Fibroblast of lung (primary cell): ENCODE measurements around the gene CPZ. TPM values are rescaled to one million over a fixed set of nuclear protein-coding genes. Genes with fewer than 3 reads are reported as not detected.

Experiments used
- DNase-seq, 2 donors: peaks; one replicate each; pipeline versions ENCODE4 v3.0.0 to v3.0.0-alpha.2; 2010; ENCODE audit warnings: low read depth in 2 of 2
- H2AFZ ChIP-seq: 2 replicates; pipeline ENCODE4 v1.5.1; 2012; ENCODE audit warnings: low read length, control low read depth, inconsistent platforms
- H3K27ac ChIP-seq: 2 replicates; pipeline ENCODE4 v1.5.1; 2011; ENCODE audit warnings: low read length, control low read depth; ENCODE audit not compliant: insufficient read depth
- H3K27me3 ChIP-seq: 2 replicates; pipeline ENCODE4 v1.5.1; 2011; ENCODE audit warnings: mild to moderate bottlenecking, low read length; ENCODE audit not compliant: control insufficient read depth, insufficient read depth
- H3K36me3 ChIP-seq: 2 replicates; pipeline ENCODE4 v1.5.1; 2011; ENCODE audit warnings: low read length; ENCODE audit not compliant: control insufficient read depth, insufficient read depth
- H3K4me1 ChIP-seq: 2 replicates; pipeline ENCODE4 v1.5.1; 2011; ENCODE audit warnings: low read length; ENCODE audit not compliant: control insufficient read depth, insufficient read depth; ENCODE audit errors: extremely low read depth
- H3K4me2 ChIP-seq: 2 replicates; pipeline ENCODE4 v1.5.1; 2011; ENCODE audit warnings: low read length, control low read depth; ENCODE audit not compliant: insufficient read depth; ENCODE audit errors: extremely low read depth
- H3K4me3 ChIP-seq, 4 experiments: fragments of 200-600 bp in 1 of 4; sonication (generic) in 1 of 4; replicated peaks in 1 of 4; 2 replicates each; pipeline ENCODE4 v1.5.1; 2011 to 2016; ENCODE audit warnings: low read length in 4 of 4, low read depth in 3 of 4, mild to moderate bottlenecking in 3 of 4, control low read depth in 2 of 4, inconsistent platforms in 1 of 4, mixed read lengths in 1 of 4; ENCODE audit not compliant: insufficient read depth in 1 of 4; ENCODE audit errors: control extremely low read depth in 1 of 4
- H3K79me2 ChIP-seq: 2 replicates; pipeline ENCODE4 v1.5.1; 2012; ENCODE audit warnings: mild to moderate bottlenecking, low read length, inconsistent platforms; ENCODE audit not compliant: control insufficient read depth, insufficient read depth
- H3K9ac ChIP-seq: 2 replicates; pipeline ENCODE4 v1.5.1; 2011; ENCODE audit warnings: mild to moderate bottlenecking, low read length, control low read depth; ENCODE audit not compliant: insufficient read depth
- H3K9me3 ChIP-seq: 2 replicates; pipeline ENCODE4 v1.5.1; 2012; ENCODE audit warnings: low read depth, low read length; ENCODE audit not compliant: control insufficient read depth, insufficient read depth
- H4K20me1 ChIP-seq: 2 replicates; pipeline ENCODE4 v1.5.1; 2011; ENCODE audit warnings: low read length; ENCODE audit not compliant: control insufficient read depth, insufficient read depth; ENCODE audit errors: extremely low read depth
- CTCF ChIP-seq, 2 donors: IDR thresholded peaks in 1 of 2; conservative IDR thresholded peaks in 1 of 2; 1 replicate in 1 of 2; 2 replicates in 1 of 2; pipeline ENCODE4 v1.5.1; 2011 to 2012; ENCODE audit warnings: low read length in 2 of 2, control low read depth in 1 of 2, inconsistent platforms in 1 of 2, low read depth in 1 of 2, mild to moderate bottlenecking in 1 of 2
- EZH2 ChIP-seq: IDR thresholded peaks from 2 replicates; pipeline ENCODE4 v1.5.1; 2012; ENCODE audit warnings: low read length, control low read depth, mild to moderate bottlenecking; ENCODE audit errors: missing control alignments
- polyA plus RNA-seq, 2 donors: library from polyadenylated mRNA; depleted of rRNA in 1 of 2; stranded (reverse) in 1 of 2; unstranded in 1 of 2; fragments of >200 nt; gene quantifications; 2 replicates each; pipeline ENCODE4 v1.2.1, GENCODE V29; 2011 to 2012; ENCODE audit warnings: missing spikeins in 1 of 2
- total RNA-seq: library from RNA; depleted of rRNA; stranded (reverse); fragments of >200 nt; gene quantifications from 2 replicates; pipeline ENCODE4 v1.2.1, GENCODE V29; 2014

Gene CPZ
- total and polyA plus RNA-seq, 2 donors (not counting 1 experiment from before 2014, with no cell fraction given): 7.1 to 24.4 TPM

GRCh38 chr4:8544282-8544681, 48.3 kb upstream of the CPZ start:
- Histone ChIP-seq H3K27me3 (no peaks in the 10 kb centered on the region), H4K20me1 (no peaks in the 10 kb centered on the region), H3K79me2 (no peaks in the 10 kb centered on the region), H3K9ac (no peak overlapping the region), H3K4me3 (no peak overlapping the region), H2AFZ (no peak overlapping the region), H3K4me1 (peaks cover 3% of the 10 kb centered on the region), H3K27ac (no peak overlapping the region), H3K4me2 (no peak overlapping the region), H3K36me3 (no peaks in the 10 kb centered on the region), H3K9me3 (no peaks in the 10 kb centered on the region)
- DNase-seq: no peak
- TF ChIP-seq CTCF (conservative IDR thresholded peaks at IDR 0.05 in 1 of 2, IDR thresholded peaks at IDR 0.05 in 1 of 2; ENCODE audit: low read depth in 1 of 2, low read length in 2 of 2) (no peak), EZH2 (no peak)

DNA sequence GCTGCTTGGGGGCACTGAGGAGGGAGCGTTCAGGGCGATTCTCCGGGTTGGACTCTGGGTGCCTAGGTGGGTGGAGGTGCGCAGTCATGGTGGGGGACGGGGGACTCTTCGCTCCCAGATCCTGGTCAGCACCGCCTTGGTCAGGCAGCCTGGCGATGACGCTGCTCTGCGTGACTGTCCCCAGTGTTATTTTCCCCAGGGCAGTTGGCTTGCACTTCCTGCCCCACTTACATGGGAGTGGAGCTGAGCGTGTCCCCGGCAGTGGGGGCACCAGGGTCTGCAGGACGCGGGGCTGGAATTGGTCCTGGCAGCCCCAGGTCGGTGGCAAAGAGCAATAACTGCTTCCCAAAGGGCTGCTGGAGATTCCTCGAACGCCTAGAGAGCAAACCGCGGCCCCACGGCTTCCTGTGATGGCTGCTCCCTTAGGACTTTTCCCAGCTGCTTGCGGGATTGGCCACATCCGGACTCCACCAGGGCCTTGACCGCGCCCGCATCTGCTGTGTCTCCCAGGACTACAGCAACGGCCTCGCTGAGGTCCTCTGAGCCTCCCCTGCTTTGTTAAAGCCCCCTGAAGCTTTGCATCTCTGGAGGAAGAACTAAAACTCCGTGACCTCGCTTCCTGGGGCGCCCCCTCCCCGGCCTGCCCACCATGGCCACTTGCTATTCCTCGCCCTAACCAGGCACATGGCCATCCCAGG, 47.7 kb upstream of the CPZ start:
- Histone ChIP-seq H3K9ac (no peak overlapping the region), H4K20me1 (no peaks in the 10 kb centered on the region), H3K36me3 (no peaks in the 10 kb centered on the region), H3K27ac (no peak overlapping the region), H2AFZ (no peak overlapping the region), H3K4me1 (peaks cover 3% of the 10 kb centered on the region), H3K79me2 (no peaks in the 10 kb centered on the region), H3K4me3 (no peak overlapping the region), H3K27me3 (no peaks in the 10 kb centered on the region), H3K4me2 (no peak overlapping the region), H3K9me3 (no peaks in the 10 kb centered on the region)
- DNase-seq: no peak
- no peak for TF ChIP-seq EZH2
- no peak for TF ChIP-seq CTCF (conservative IDR thresholded peaks at IDR 0.05 in 1 of 2, IDR thresholded peaks at IDR 0.05 in 1 of 2; ENCODE audit: low read depth in 1 of 2, low read length in 2 of 2)

DNA sequence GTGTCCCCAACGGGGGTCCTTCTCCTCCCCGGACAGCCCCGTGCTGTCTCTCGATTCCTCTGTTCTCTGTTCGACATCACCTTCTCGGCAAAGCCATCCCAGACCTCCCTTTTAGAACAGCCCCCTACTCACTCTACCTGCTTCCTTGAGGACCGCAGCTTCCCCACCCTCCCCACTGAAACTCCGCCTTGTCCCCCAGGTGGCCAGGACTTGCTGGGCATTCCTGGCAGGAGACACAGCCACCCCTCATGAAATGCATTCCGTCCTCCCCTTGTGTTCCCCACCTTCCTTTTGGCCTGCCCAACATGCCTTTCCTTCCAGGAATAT, 47.2 kb upstream of the CPZ start:
- no peaks in the 10 kb centered on the region for H3K79me2 ChIP-seq
- no peaks in the 10 kb centered on the region for H3K36me3 ChIP-seq
- H2AFZ ChIP-seq: no peak overlapping the region
- H3K4me2 ChIP-seq: no peak overlapping the region
- H3K9me3 ChIP-seq: no peaks in the 10 kb centered on the region
- no peak overlapping the region for H3K4me3 ChIP-seq
- H3K27ac ChIP-seq: no peak overlapping the region
- no peak overlapping the region for H3K9ac ChIP-seq
- no peak for DNase-seq
- H4K20me1 ChIP-seq: no peaks in the 10 kb centered on the region
- H3K4me1 ChIP-seq: peaks cover 3% of the 10 kb centered on the region
- H3K27me3 ChIP-seq: no peaks in the 10 kb centered on the region
- TF ChIP-seq EZH2 (no peak), CTCF (conservative IDR thresholded peaks at IDR 0.05 in 1 of 2, IDR thresholded peaks at IDR 0.05 in 1 of 2; ENCODE audit: low read depth in 1 of 2, low read length in 2 of 2) (no peak)
